HCT116 (cell line): ENCODE measurements around the gene CDAN1. TPM values are rescaled to one million over a fixed set of nuclear protein-coding genes. Genes with fewer than 3 reads are reported as not detected.

ENCODE experiments used
- ATAC-seq: fragments of 200-7000 bp; cut with Tn5 transposase; 2 replicates; pipeline ENCODE4 v1.9.1; 2020; ENCODE audit warnings: mild to moderate bottlenecking, moderate library complexity
- BruUV-seq: library from RNA; stranded (reverse); fragments of 400-500 nt; replicated peaks from 2 replicates; lab custom pipeline; 2021; lab: Mats Ljungman, UMichigan
- CTCF ChIA-PET: fragments of 300-600 bp; sonication (Branson Sonifier 250); formaldehyde crosslinking; loops from one replicate; lab custom pipeline; 2021; ENCODE audit warnings: antibody characterized with exemption; lab: Charles Lee
- POLR2A ChIA-PET: fragments of 300-600, 350-600 bp; sonication (Branson Sonifier 250); formaldehyde crosslinking; loops from one replicate; lab custom pipeline; 2021; ENCODE audit warnings: antibody characterized with exemption; lab: Charles Lee
- RAD21 ChIA-PET, 2 experiments: fragments of 300-600 bp; sonication (Branson Sonifier 250); formaldehyde crosslinking; loops; one replicate each; lab custom pipeline; 2023; ENCODE audit warnings: low total read pairs in 2 of 2; ENCODE audit not compliant: uncharacterized antibody in 2 of 2, unreplicated experiment in 2 of 2, low non-redundant PET in 1 of 2; lab: Charles Lee
- DNase-seq: peaks from one replicate; pipeline ENCODE4 v3.0.0-alpha.2; 2010; ENCODE audit warnings: low read depth, low spot score
- H2AFZ ChIP-seq: fragments of 200-600 bp; shearing (Covaris generic), sonication (generic); 2 replicates; pipeline ENCODE4 v1.6.1; 2017; ENCODE audit warnings: low read depth, mixed run types, mixed read lengths, antibody characterized with exemption, low read length; ENCODE audit not compliant: poor library complexity, severe bottlenecking
- H3K27ac ChIP-seq: 2 replicates; pipeline ENCODE4 v1.5.1; 2012; ENCODE audit warnings: low read depth, low read length
- H3K27me3 ChIP-seq: fragments of 200-600 bp; sonication (generic); 2 replicates; pipeline ENCODE4 v1.6.1; 2016; ENCODE audit warnings: mixed run types, low read length, mixed read lengths; ENCODE audit not compliant: insufficient read depth
- H3K36me3 ChIP-seq, 2 experiments: fragments of 200-500 bp in 1 of 2; fragments of 200-600 bp in 1 of 2; sonication (Bioruptor generic) in 1 of 2; sonication (generic) in 1 of 2; 2 replicates each; pipeline versions ENCODE4 v1.5.1 to v1.6.1; 2014 to 2016; ENCODE audit warnings: low read length in 2 of 2, inconsistent platforms in 1 of 2, mixed read lengths in 1 of 2, mixed run types in 1 of 2; ENCODE audit not compliant: insufficient read depth in 2 of 2, control insufficient read depth in 1 of 2
- H3K4me1 ChIP-seq, 2 experiments: fragments of 200-600 bp in 1 of 2; sonication (generic) in 1 of 2; 2 replicates each; pipeline versions ENCODE4 v1.5.1 to v1.6.1; 2012 to 2017; ENCODE audit warnings: low read length in 2 of 2, inconsistent platforms in 1 of 2, mild to moderate bottlenecking in 1 of 2, mixed read lengths in 1 of 2, mixed run types in 1 of 2, moderate library complexity in 1 of 2; ENCODE audit not compliant: insufficient read depth in 2 of 2, control insufficient read depth in 1 of 2
- H3K4me2 ChIP-seq: fragments of 200-600 bp; sonication (generic); 2 replicates; pipeline ENCODE4 v1.6.1; 2017; ENCODE audit warnings: mixed run types, low read length, mixed read lengths
- H3K4me3 ChIP-seq, 2 experiments: fragments of 200-600 bp in 1 of 2; sonication (generic) in 1 of 2; replicated peaks in 1 of 2; 2 replicates each; pipeline ENCODE4 v1.5.1; 2011 to 2016; ENCODE audit warnings: low read length in 2 of 2, control low read depth in 1 of 2, low read depth in 1 of 2, mild to moderate bottlenecking in 1 of 2, mixed read lengths in 1 of 2, mixed run types in 1 of 2
- H3K79me2 ChIP-seq: fragments of 200-600 bp; sonication (generic); 2 replicates; pipeline ENCODE4 v1.6.1; 2017; ENCODE audit warnings: mild to moderate bottlenecking, mixed run types, low read length, moderate library complexity, mixed read lengths; ENCODE audit not compliant: insufficient read depth
- H3K9ac ChIP-seq: fragments of 200-600 bp; sonication (generic); 2 replicates; pipeline ENCODE4 v1.6.1; 2016; ENCODE audit warnings: low read length, mixed read lengths
- H3K9me2 ChIP-seq: fragments of 200-600 bp; sonication (generic), shearing (Covaris generic); 2 replicates; pipeline ENCODE4 v1.6.1; 2017; ENCODE audit warnings: mixed run types, mild to moderate bottlenecking, moderate library complexity; ENCODE audit not compliant: insufficient read depth
- H3K9me3 ChIP-seq, 2 experiments: fragments of 200-500 bp in 1 of 2; fragments of 200-600 bp in 1 of 2; sonication (Bioruptor generic) in 1 of 2; sonication (generic) in 1 of 2; 2 replicates each; pipeline ENCODE4 v1.6.1; 2014 to 2017; ENCODE audit warnings: low read length in 2 of 2, mixed read lengths in 2 of 2, inconsistent platforms in 1 of 2, low read depth in 1 of 2, mild to moderate bottlenecking in 1 of 2, mixed run types in 1 of 2, moderate library complexity in 1 of 2; ENCODE audit not compliant: control insufficient read depth in 1 of 2, insufficient read depth in 1 of 2
- H4K20me1 ChIP-seq: fragments of 200-600 bp; sonication (generic), shearing (Covaris generic); 2 replicates; pipeline ENCODE4 v1.6.1; 2017; ENCODE audit warnings: mixed run types, mild to moderate bottlenecking, moderate library complexity; ENCODE audit not compliant: insufficient read depth
- EZH2 ChIP-seq: fragments of 200-600 bp; sonication (generic); IDR thresholded peaks from 2 replicates; pipeline ENCODE4 v1.6.1; 2017; ENCODE audit warnings: antibody characterized with exemption, mixed run types
- EZH2phosphoT487 ChIP-seq: fragments of 200-600 bp; IDR thresholded peaks from 2 replicates; pipeline ENCODE4 v1.6.1; 2018; ENCODE audit warnings: antibody characterized with exemption, borderline replicate concordance
- FOSL1 ChIP-seq: IDR thresholded peaks from 2 replicates; pipeline ENCODE4 v1.6.1; 2012; ENCODE audit warnings: low read depth
- JUND ChIP-seq: IDR thresholded peaks from 2 replicates; pipeline ENCODE4 v1.6.1; 2012
- POLR2AphosphoS5 ChIP-seq: IDR thresholded peaks from 2 replicates; pipeline ENCODE4 v1.6.1; 2011; ENCODE audit warnings: mild to moderate bottlenecking, low read depth, low read length, moderate library complexity
- RAD21 ChIP-seq: IDR thresholded peaks from 2 replicates; pipeline ENCODE4 v1.6.1; 2012; ENCODE audit warnings: low read depth, mild to moderate bottlenecking
- SIN3A ChIP-seq: IDR thresholded peaks from 2 replicates; pipeline ENCODE4 v1.6.1; 2012; ENCODE audit warnings: low read depth
- SP1 ChIP-seq: IDR thresholded peaks from 2 replicates; pipeline ENCODE4 v1.6.1; 2012; ENCODE audit warnings: low read depth
- SRF ChIP-seq: IDR thresholded peaks from 2 replicates; pipeline ENCODE4 v1.6.1; 2012; ENCODE audit warnings: low read depth
- TCF7L2 ChIP-seq: IDR thresholded peaks from 2 replicates; pipeline ENCODE4 v1.7.0; 2011; ENCODE audit warnings: borderline replicate concordance, inconsistent platforms; ENCODE audit not compliant: insufficient read depth, insufficient read length; ENCODE audit errors: extremely low read depth
- YY1 ChIP-seq: IDR thresholded peaks from 2 replicates; pipeline ENCODE4 v1.6.1; 2011; ENCODE audit warnings: low read length, low read depth, moderate library complexity, mild to moderate bottlenecking; ENCODE audit not compliant: insufficient replicate concordance; ENCODE audit errors: extremely low read depth
- intact Hi-C: fragments of 100-400 bp; cut with micrococcal nuclease; formaldehyde crosslinking; loops from 2 replicates; pipeline ENCODE4 v1.10.0; 2022
- total RNA-seq: library from RNA; stranded (reverse); gene quantifications from one replicate; pipeline ENCODE4 v1.2.1, GENCODE V29; 2021; ENCODE audit not compliant: unreplicated experiment
- TF ChIP-seq, protein P1 (sequence below): IDR thresholded peaks from 2 replicates; pipeline ENCODE4 v1.6.1; 2012; ENCODE audit warnings: low read depth
- TF ChIP-seq, protein P2 (sequence below): IDR thresholded peaks from 2 replicates; pipeline ENCODE4 v1.6.1; 2011; ENCODE audit warnings: mild to moderate bottlenecking, low read length, moderate library complexity; ENCODE audit not compliant: insufficient replicate concordance; ENCODE audit errors: extremely low read depth

CDAN1 gene
- total RNA-seq, 1 experiment from 2014 or later = 22.4 TPM

DNA sequence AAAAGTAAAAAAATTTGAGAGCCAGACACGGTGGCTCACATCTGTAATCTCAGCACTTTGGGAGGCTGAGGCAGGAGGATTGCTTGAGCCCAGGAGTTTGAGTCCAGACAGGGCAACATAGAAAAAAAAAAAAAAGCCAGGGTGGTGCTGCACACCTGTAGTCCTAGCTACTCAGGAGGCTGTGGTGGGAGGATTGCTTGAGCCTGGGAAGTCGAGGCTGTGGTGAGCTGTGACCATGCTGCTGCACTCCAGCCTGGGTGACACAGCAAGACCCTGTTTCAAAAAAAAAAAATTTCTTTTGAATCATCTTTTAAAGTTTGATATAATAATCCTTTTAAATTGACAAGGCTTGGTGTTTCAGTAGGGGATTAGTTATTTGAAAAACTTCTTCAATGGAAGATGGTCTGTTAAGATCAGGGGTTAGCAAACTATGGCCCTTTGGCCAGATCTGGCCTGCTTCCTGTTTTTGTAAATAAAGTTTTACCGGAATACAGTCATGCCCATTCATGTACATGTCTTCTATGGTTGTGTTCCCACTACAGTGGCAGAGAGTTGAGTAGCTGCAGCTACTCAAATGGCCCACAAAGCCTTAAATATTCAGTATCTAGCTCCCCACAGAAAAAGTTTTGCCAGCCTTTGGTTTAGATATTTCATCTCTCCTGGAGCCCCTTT, 28.9 kb downstream of the CDAN1 start:
- intact Hi-C loops = loop anchor here (10.0 kb wide), 1 partner anchor 577 kb away; no protein-coding TSS in a partner anchor

More for the DNA sequence above, 28.9 kb downstream of the CDAN1 start:
- H3K79me2 ChIP-seq = no peaks in the 10 kb centered on the region
- no peaks in the 10 kb centered on the region for H3K27me3 ChIP-seq
- no peak for DNase-seq
- no peaks in the 10 kb centered on the region for H3K9me2 ChIP-seq
- H3K4me1 ChIP-seq = 0 out of 4 replicates have a peak, but pooled peaks cover 0 to 3% of the 10 kb centered on the region in 2 experiments
- H3K4me3 ChIP-seq = no peak overlapping the region
- no peaks in the 10 kb centered on the region for H3K36me3 ChIP-seq
- BruUV-seq = no TSS peak
- no peaks in the 10 kb centered on the region for H4K20me1 ChIP-seq
- H2AFZ ChIP-seq = no peak overlapping the region
- no peak for TF ChIP-seq EZH2
- TF ChIP-seq YY1 = no peak
- TF ChIP-seq EZH2phosphoT487 = no peak
- TF ChIP-seq POLR2AphosphoS5 = no peak
- no peak for TF ChIP-seq JUND
- TF ChIP-seq, protein P1, sequence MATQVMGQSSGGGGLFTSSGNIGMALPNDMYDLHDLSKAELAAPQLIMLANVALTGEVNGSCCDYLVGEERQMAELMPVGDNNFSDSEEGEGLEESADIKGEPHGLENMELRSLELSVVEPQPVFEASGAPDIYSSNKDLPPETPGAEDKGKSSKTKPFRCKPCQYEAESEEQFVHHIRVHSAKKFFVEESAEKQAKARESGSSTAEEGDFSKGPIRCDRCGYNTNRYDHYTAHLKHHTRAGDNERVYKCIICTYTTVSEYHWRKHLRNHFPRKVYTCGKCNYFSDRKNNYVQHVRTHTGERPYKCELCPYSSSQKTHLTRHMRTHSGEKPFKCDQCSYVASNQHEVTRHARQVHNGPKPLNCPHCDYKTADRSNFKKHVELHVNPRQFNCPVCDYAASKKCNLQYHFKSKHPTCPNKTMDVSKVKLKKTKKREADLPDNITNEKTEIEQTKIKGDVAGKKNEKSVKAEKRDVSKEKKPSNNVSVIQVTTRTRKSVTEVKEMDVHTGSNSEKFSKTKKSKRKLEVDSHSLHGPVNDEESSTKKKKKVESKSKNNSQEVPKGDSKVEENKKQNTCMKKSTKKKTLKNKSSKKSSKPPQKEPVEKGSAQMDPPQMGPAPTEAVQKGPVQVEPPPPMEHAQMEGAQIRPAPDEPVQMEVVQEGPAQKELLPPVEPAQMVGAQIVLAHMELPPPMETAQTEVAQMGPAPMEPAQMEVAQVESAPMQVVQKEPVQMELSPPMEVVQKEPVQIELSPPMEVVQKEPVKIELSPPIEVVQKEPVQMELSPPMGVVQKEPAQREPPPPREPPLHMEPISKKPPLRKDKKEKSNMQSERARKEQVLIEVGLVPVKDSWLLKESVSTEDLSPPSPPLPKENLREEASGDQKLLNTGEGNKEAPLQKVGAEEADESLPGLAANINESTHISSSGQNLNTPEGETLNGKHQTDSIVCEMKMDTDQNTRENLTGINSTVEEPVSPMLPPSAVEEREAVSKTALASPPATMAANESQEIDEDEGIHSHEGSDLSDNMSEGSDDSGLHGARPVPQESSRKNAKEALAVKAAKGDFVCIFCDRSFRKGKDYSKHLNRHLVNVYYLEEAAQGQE = no peak
- no peak for TF ChIP-seq SRF
- no peak for TF ChIP-seq RAD21
- no peak for TF ChIP-seq SP1
- TF ChIP-seq, protein P2, sequence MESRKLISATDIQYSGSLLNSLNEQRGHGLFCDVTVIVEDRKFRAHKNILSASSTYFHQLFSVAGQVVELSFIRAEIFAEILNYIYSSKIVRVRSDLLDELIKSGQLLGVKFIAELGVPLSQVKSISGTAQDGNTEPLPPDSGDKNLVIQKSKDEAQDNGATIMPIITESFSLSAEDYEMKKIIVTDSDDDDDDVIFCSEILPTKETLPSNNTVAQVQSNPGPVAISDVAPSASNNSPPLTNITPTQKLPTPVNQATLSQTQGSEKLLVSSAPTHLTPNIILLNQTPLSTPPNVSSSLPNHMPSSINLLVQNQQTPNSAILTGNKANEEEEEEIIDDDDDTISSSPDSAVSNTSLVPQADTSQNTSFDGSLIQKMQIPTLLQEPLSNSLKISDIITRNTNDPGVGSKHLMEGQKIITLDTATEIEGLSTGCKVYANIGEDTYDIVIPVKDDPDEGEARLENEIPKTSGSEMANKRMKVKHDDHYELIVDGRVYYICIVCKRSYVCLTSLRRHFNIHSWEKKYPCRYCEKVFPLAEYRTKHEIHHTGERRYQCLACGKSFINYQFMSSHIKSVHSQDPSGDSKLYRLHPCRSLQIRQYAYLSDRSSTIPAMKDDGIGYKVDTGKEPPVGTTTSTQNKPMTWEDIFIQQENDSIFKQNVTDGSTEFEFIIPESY = no peak
- no peak for TF ChIP-seq FOSL1
- no peak for TF ChIP-seq SIN3A
- TF ChIP-seq TCF7L2 = no peak
- no peak overlapping the region for H3K27ac ChIP-seq
- no peak for ATAC-seq
- no peak overlapping the region for H3K9ac ChIP-seq
- RAD21 ChIA-PET = no interaction called here
- CTCF ChIA-PET = no interaction called here
- POLR2A ChIA-PET = no interaction called here
- H3K9me3 ChIP-seq = no peaks in the 10 kb centered on the region
- no peak overlapping the region for H3K4me2 ChIP-seq
